NT2/D1 (cell line): ENCODE measurements around the gene SLC2A4RG.

ENCODE experiments used
- YY1 ChIP-seq: IDR thresholded peaks from 2 replicates; pipeline ENCODE4 v1.6.1; 2011; ENCODE audit not compliant: insufficient read length, insufficient read depth
- ZNF274 ChIP-seq: IDR thresholded peaks from 2 replicates; pipeline ENCODE4 v1.6.1; 2011; ENCODE audit warnings: mild to moderate bottlenecking, low read depth, low read length

DNA sequence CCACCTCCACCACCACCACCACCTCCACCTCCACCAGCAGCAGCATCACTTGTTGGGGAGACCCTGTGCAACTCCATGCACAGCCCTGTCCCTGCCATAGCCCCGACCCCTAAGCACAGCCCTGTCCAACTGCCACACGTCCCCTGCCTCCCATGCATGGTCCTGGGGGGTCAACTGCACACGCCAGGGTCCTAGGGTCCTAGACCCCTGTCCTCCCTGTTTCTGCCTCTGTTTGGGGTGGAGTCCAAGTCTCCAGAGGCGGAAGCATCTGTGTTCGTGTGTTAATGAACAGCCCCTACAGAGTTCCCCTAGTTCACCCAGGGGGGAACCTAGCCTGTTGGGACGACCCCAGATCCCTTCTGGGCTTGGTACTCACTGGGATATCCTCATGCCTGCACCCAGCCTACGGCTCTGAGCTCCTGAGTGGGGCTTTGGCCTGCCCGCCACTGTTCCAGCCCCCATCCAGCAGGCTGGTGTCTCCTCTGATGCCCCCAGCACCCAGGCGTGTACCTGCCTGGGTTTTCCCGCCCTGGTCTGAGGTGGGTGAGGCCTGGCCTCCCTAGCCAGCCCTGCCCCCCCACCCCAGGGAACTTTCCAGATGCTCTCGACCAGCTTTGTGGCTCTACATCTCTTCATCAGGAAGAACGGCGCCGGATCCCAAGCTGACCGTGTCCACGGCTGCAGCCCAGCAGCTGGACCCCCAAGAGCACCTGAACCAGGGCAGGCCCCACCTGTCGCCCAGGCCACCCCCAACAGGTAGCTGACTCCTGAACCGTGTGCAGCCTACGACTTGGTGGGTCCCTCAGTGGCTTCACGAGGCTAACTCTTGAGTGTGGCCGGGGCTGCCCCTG, 45.6 kb upstream of the SLC2A4RG start:
- TF ChIP-seq YY1 = no peak
- TF ChIP-seq ZNF274 = no peak
